Measurements from ENCODE around the gene CILP.
"Not testable (repeated sequence)": the region's sequence is repeated elsewhere in the genome, so short reads cannot be mapped to it uniquely, and the experiment has no call there.

CILP gene

GRCh38 chr15:65210770-65211481 lies at the start of gene CILP:
Gene CILP, minus strand, starts transcription at chr15:65211473. Its CDS starts 1,718 bp downstream, at chr15:65209755.
- no peak for DNase-seq

GRCh38 chr15:65260968-65261367 lies 49.7 kb upstream of the CILP start:
- no peak for DNase-seq

GRCh38 chr15:65259367-65259797 lies 48.1 kb upstream of the CILP start:
- DNase-seq: no peak

GRCh38 chr15:65258375-65259262 lies 47.3 kb upstream of the CILP start:
- DNase-seq: no peak

GRCh38 chr15:65255486-65256140 lies 44.3 kb upstream of the CILP start:
- no peak for DNase-seq

- DNase-seq: no peak
Observed at GRCh38 chr15:65254758-65255157, 43.5 kb upstream of the CILP start.

- no peak for DNase-seq
Observed at GRCh38 chr15:65254356-65254755, 43.1 kb upstream of the CILP start.

GRCh38 chr15:65249641-65250040 lies 38.4 kb upstream of the CILP start:
- DNase-seq: no peak

GRCh38 chr15:65248511-65249255 lies 37.4 kb upstream of the CILP start:
- DNase-seq: no peak

- DNase-seq: no peak
Observed at GRCh38 chr15:65246939-65247338, 35.7 kb upstream of the CILP start.

- DNase-seq: no peak
Observed at GRCh38 chr15:65246026-65246714, 34.9 kb upstream of the CILP start.

GRCh38 chr15:65245096-65245856 lies 34.0 kb upstream of the CILP start:
- DNase-seq: no peak

- DNase-seq: no peak
Observed at GRCh38 chr15:65244638-65245037, 33.4 kb upstream of the CILP start.

- DNase-seq: not testable (repeated sequence)
Observed at GRCh38 chr15:65236443-65236842, 25.2 kb upstream of the CILP start.

- DNase-seq: no peak
Observed at GRCh38 chr15:65233696-65234095, 22.4 kb upstream of the CILP start.

- DNase-seq: no peak
Observed at GRCh38 chr15:65232520-65232919, 21.2 kb upstream of the CILP start.

GRCh38 chr15:65231306-65231705 lies 20.0 kb upstream of the CILP start:
- DNase-seq: no peak

- not testable (repeated sequence) for DNase-seq
Observed at GRCh38 chr15:65226901-65227300, 15.6 kb upstream of the CILP start.

GRCh38 chr15:65226221-65226620 lies 14.9 kb upstream of the CILP start:
- DNase-seq: no peak

GRCh38 chr15:65223996-65224395 lies 12.7 kb upstream of the CILP start:
- no peak for DNase-seq

- no peak for DNase-seq
Observed at GRCh38 chr15:65222891-65223290, 11.6 kb upstream of the CILP start.

Measured in NCI-H2081 treated with DMSO at 0.1 percent for 48 hours (cell line).